ENCODE measurements around the gene GLIS2.
"Not testable (repeated sequence)": the region's sequence is repeated elsewhere in the genome, so short reads cannot be mapped to it uniquely, and the experiment has no call there.

Gene GLIS2

DNA sequence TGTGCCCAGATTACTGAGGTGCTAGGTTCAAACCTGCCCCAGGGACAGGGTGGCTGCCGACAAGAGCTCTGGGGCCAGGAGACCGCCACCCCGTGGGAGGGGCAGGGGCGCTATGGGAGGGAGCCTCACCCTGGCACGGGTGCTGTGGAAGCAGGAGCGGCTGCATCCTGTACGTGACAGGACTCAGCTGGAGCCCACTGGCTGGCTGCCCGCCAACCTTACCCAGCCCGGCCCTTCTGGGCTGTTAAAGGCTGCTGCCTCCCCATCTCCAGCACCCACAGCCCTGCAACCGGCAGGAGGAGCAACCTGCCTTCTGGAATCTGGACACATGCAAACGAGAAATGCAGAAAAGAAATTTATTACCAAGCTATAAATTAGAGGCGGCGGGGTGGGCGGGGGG is 24.0 kb downstream of the GLIS2 start:
- H3K27ac Mint-ChIP-seq: no peak overlapping the region
- H3K36me3 Mint-ChIP-seq: no peaks in the 10 kb centered on the region
- CTCF ChIA-PET: interaction anchor here (2.2 kb wide), 1 partner anchor 10 kb away, joined by 8 read pairs; no protein-coding TSS in a partner anchor
- no peaks in the 10 kb centered on the region for H3K9me3 Mint-ChIP-seq
- no peaks in the 10 kb centered on the region for H3K4me1 Mint-ChIP-seq
- no peak for DNase-seq
- H3K27me3 Mint-ChIP-seq: no peaks in the 10 kb centered on the region
- no peak overlapping the region for H3K4me3 Mint-ChIP-seq

DNA sequence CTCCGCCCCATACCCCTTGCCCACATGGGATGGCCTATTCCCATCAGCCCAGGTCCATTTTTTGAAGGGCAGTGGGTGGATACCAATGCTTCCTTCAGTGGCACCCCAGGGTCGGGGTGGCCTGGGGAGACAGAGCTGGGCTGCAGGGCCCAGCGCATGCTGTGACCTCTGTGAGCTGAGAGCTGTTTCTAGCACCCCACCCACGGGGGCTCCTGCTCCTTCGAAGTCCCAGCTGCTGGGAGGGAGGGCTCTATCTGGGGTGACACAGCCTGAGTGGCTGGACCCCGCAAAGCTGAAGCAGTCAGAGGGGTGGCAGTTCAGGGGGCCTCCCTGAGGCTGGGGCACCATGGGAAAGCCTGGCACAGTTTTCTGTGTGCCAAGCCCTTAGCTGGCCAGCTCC is 24.6 kb downstream of the GLIS2 start:
- Mint-ChIP-seq H3K27me3 (no peaks in the 10 kb centered on the region), H3K4me1 (no peaks in the 10 kb centered on the region), H3K9me3 (no peaks in the 10 kb centered on the region), H3K4me3 (no peak overlapping the region), H3K27ac (no peak overlapping the region), H3K36me3 (no peaks in the 10 kb centered on the region)
- CTCF ChIA-PET: interaction anchor here (1.3 to 2.9 kb wide), 3 partner anchors 11 to 62 kb away, joined by 4 to 9 read pairs (median 8); no protein-coding TSS in a partner anchor
- no peak for DNase-seq

DNA sequence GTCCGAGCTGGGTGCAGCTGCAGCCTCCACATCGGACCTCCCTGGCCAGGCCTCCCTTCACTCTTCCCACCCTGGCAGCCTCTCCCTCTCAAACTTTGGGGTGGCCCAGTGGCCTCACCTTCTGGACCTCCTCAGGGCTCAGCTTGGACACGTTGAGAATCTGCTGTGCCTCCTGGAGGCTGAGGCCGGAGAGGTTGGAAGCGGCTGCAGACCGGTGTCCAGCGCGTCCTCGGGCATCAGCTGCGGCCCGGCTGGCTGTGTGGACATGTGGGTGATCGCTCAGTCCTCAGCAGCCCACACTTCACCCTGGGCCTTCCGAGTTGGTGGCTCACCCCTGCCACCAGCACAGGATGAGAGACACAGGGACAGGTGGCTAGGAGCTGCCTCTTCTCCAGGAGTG is 25.4 kb downstream of the GLIS2 start:
- no peaks in the 10 kb centered on the region for H3K4me1 Mint-ChIP-seq
- no peak for DNase-seq
- H3K36me3 Mint-ChIP-seq: no peaks in the 10 kb centered on the region
- no peaks in the 10 kb centered on the region for H3K9me3 Mint-ChIP-seq
- H3K27me3 Mint-ChIP-seq: no peaks in the 10 kb centered on the region
- H3K27ac Mint-ChIP-seq: no peak overlapping the region
- CTCF ChIA-PET: interaction anchor here (1.3 to 2.9 kb wide), 5 partner anchors 8 to 61 kb away, joined by 3 to 9 read pairs (median 6); no protein-coding TSS in a partner anchor
- H3K4me3 Mint-ChIP-seq: no peak overlapping the region

DNA sequence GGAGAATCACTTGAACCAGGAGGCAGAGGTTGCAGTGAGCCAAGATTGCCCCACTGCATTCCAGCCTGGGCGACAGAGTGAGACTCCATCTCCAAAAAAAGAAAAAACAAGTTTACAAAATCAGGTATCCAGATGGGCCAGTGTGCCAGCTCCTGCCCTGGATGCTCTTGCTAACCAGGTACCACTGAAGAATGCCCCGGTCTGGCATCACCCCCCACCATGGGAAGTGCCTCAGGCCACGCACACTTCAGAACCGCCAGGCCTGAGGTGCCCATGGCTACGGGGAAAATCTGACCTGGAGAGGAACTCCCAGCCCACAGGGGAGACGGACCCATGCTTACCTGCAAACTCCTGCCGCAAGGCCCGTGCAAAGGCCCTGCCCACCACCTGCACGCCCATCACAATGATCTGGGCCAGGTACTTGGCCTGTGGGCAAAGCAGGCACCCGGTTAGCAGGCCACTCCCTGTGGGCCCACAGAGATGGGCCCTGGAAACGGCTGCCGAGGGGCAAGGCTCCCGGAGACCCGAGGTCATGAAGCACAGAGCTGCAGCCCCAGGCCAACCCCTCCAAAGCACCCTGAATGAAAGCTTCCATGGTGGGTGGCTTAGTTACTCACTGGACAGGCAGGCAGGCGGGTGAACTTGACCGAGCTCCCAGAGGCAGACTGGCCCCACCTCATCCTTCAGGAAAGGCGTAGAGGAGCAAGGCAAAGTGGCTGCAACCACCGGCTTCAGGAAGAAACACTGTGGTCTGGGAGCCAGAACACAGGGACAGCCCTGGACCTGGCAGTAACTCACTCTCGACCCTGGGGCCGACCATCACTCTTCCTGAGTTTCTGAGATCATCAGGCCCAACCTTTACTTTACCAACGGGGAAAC is 27.2 kb downstream of the GLIS2 start:
- CTCF ChIA-PET: interaction anchor here (0.7 to 2.9 kb wide), 2 partner anchors 15 to 37 kb away, joined by 3 to 9 read pairs; no protein-coding TSS in a partner anchor

DNA sequence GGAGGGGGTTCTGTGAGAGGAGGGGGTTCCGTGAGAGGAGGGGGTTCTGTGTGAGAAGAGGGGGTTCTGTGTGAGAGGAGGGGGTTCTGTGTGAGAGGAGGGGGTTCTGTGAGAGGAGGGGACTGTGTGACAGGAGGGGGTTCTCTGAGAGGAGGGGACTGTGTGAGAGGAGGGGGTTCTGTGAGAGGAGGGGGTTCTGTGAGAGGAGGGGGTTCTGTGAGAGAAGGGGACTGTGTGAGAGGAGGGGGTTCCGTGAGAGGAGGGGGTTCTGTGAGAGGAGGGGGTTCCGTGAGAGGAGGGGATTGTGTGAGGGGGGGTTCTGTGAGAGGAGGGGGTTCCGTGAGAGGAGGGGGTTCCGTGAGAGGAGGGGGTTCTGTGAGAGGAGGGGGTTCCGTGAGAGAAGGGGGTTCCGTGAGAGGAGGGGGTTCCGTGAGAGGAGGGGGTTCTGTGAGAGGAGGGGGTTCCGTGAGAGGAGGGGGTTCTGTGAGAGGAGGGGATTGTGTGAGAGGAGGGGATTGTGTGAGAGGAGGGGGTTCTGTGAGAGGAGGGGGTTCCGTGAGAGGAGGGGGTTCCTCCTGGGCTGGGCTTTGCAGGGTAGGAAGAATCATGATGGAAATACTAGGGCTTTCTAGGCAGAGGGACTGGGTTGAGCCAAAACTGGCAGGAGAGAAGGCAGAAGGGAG is 28.6 kb downstream of the GLIS2 start:
- H3K4me1 Mint-ChIP-seq, CTCF ChIA-PET, H3K27ac Mint-ChIP-seq, H3K27me3 Mint-ChIP-seq, H3K9me3 Mint-ChIP-seq, DNase-seq, H3K36me3 Mint-ChIP-seq, H3K4me3 Mint-ChIP-seq: not testable (repeated sequence)

More for the DNA sequence above, 27.2 kb downstream of the GLIS2 start:
- Mint-ChIP-seq H3K9me3 (no peaks in the 10 kb centered on the region), H3K4me3 (no peak overlapping the region), H3K27ac (peak overlapping the region; percentile 33), H3K27me3 (no peaks in the 10 kb centered on the region), H3K4me1 (peaks cover 3% of the 10 kb centered on the region), H3K36me3 (peaks cover under 1% of the 10 kb centered on the region)
- no peak for DNase-seq

DNA sequence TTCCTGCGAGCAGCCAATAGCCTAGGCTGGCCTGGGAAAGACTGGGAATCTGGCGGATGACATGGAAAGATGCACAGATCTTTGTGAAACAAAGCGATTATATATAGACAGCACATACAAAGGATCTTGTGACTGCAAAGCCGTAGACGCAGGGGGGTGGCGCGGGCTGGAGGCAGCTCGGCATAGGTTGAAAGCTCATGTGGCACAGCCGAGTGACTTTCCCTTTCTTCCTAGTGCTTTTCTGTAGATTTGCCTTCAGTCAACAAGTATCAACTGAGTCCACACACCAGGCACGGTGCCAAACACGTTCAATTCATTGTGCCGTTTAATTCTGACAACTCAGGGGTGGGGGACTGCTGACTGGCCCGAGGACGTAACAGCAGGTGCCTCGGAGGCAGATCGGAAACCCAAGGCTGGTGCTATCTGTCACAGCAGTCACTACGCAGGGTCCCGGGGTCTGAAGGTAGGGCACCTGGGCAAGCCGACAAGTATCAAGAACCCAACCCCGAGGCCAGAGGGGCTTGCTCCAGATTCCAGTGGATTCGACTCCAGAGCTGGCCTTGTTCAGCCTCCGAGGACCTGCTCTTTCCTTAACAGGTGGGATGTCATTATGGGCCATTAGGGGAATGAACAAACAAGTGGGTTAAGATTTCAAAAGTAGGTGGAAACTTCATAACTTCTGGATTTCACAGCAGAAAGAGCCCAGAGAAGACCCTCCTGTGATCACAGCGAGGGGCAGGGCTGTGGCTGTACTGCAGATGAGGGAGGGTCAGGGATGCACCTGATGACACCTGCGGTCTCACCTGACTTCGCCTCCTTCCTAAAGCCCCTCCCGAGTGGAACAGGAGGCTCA is 29.3 kb downstream of the GLIS2 start:
- no peak for DNase-seq
- peaks cover 5% of the 10 kb centered on the region for H3K36me3 Mint-ChIP-seq
- CTCF ChIA-PET: no interaction called here
- H3K27ac Mint-ChIP-seq: no peak overlapping the region
- H3K4me1 Mint-ChIP-seq: peaks cover 8% of the 10 kb centered on the region
- H3K9me3 Mint-ChIP-seq: no peaks in the 10 kb centered on the region
- no peak overlapping the region for H3K4me3 Mint-ChIP-seq
- no peaks in the 10 kb centered on the region for H3K27me3 Mint-ChIP-seq

DNA sequence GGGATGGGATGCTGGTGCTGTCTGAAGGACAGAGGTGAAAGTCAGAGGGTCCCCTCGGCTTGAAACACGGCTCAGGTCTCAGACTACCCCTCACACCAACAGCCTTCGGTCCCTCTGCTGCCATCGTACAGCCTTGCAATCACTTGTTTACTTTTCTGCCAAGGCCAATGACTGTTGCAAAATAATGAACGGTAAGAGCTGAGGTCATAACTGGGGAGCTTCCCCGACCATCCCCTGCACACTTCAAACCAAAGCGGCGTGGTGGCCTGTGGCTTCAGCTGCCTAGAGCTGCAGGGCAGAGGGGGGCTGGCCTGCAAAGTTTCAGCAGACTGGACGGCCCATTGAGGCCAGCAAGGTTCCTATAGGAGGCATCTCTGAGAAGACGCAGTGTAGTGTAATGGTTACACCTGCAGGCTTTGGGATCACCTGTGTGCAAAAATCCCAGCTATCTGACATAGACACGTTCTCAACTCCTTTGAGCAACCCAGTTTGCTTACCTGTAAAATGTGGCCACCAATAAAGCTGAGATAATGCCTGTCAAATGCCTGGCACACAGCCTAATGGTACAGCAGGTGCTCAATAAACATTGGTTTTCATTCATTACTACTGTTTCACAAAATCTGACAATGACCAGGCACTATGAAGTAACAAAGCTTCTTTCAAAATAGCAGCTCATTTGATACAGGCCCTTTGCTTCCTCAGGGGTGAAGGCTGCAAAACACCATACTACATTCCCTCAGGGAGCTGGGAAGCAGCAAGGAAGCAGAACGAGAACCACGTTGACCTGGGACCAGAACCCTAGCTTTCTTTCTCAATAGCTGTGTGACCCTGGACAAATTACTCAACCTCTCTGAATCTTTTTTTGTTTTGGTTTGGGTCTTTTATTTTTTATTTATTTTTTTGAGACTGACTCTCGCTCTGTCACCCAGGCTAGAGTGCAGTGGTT is 30.2 kb downstream of the GLIS2 start:
- Mint-ChIP-seq H3K4me1 (peaks cover 13% of the 10 kb centered on the region), H3K36me3 (peaks cover 5% of the 10 kb centered on the region), H3K27me3 (peaks cover 4% of the 10 kb centered on the region), H3K27ac (peak overlapping the region; percentile 11), H3K9me3 (no peaks in the 10 kb centered on the region), H3K4me3 (no peak overlapping the region)
- CTCF ChIA-PET: interaction anchor here (1.0 to 1.2 kb wide), 2 partner anchors 14 to 57 kb away, joined by 3 read pairs; no protein-coding TSS in a partner anchor
- DNase-seq: no peak

DNA sequence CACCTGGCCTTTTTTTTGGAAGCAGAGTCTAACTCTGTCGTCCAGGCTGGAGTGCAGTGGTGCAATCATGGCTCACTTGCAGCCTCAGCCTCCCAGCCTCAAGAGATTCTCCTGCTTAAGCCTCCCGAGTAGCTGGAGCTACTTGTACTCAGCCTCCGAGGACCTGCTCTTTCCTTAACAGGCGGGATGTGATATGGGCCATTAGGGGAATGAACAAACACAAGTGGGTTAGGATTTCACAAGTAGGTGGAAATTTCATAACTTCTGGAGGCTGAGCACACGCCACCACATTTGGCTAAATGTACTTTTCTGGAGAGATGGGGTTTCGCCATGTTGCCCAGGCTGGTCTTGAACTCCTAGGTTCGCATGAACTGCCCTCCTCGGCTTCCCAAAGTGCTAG is 31.1 kb downstream of the GLIS2 start:
- peaks cover 5% of the 10 kb centered on the region for H3K27me3 Mint-ChIP-seq
- H3K4me1 Mint-ChIP-seq: peaks cover 22% of the 10 kb centered on the region
- no peak for DNase-seq
- peaks cover 5% of the 10 kb centered on the region for H3K36me3 Mint-ChIP-seq
- H3K27ac Mint-ChIP-seq: no peak overlapping the region
- CTCF ChIA-PET: interaction anchor here (1.2 kb wide), 1 partner anchor 15 kb away, joined by 3 read pairs; no protein-coding TSS in a partner anchor
- H3K4me3 Mint-ChIP-seq: no peak overlapping the region
- H3K9me3 Mint-ChIP-seq: no peaks in the 10 kb centered on the region

DNA sequence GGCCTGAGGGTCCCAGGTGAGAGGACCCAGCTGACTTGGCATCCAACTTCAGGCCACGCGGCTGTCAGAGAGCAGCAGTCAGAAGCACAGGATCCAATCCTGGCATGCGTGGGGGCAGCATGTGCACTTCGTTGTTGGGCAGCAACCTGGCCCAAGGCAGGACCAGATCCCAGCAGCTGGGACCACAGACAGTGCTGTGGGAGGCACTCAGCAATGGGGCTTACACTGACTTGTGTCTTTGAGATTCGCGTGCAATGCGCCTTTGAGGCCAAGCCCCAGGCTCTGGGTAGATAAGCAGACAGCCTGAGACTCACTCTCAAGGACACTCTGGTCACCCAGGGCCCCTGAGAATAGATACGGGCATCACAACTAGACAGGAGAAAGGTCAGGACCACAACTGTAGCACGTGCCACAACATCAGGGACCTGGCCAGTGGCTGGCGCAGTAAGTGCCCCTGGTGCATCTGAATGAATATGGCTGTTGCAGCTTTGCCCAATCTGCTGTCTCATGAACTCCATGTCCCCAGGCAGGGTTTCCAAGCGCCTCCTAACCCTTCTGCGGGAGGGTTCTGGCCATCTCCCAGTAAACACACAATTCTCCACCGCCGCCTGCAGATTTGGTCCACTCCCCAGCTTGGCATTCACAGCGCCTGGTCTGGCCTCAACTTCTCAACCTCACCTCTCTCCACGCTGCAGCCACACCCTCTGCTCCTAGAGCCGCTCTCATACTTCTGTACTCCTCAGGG is 32.1 kb downstream of the GLIS2 start:
- H3K36me3 Mint-ChIP-seq: peaks cover 5% of the 10 kb centered on the region
- H3K4me3 Mint-ChIP-seq: no peak overlapping the region
- peak overlapping the region; percentile 79 for H3K27ac Mint-ChIP-seq
- CTCF ChIA-PET: no interaction called here
- H3K4me1 Mint-ChIP-seq: peaks cover 22% of the 10 kb centered on the region
- peaks cover 5% of the 10 kb centered on the region for H3K27me3 Mint-ChIP-seq
- DNase-seq: no peak
- no peaks in the 10 kb centered on the region for H3K9me3 Mint-ChIP-seq

DNA sequence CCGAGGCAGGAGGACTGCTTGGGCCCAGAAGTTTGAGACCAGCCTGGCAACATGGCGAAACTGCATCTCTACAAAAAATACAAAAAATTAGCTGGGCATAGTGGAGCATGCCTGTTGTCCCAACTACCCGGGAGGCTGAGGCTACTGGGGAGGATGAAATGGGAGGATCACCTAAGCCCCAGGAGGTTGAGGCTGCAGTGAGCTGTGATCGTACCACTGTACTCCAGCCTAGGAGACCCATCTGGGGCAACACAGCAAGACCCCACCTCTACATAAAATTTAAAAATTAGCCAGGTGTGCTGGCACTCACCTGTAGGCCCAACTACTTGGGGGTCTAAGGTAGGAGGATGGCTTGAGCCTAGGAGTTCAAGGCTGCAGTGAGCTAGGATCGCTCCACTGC is 33.5 kb downstream of the GLIS2 start:
- Mint-ChIP-seq H3K4me1 (peaks cover 22% of the 10 kb centered on the region), H3K4me3 (no peak overlapping the region), H3K27me3 (peaks cover 5% of the 10 kb centered on the region), H3K36me3 (peaks cover 12% of the 10 kb centered on the region), H3K27ac (no peak overlapping the region), H3K9me3 (no peaks in the 10 kb centered on the region)
- CTCF ChIA-PET: interaction anchor here (0.8 to 1.6 kb wide), 3 partner anchors 37 to 95 kb away, joined by 3 to 6 read pairs (median 4); no protein-coding TSS in a partner anchor
- DNase-seq: no peak

DNA sequence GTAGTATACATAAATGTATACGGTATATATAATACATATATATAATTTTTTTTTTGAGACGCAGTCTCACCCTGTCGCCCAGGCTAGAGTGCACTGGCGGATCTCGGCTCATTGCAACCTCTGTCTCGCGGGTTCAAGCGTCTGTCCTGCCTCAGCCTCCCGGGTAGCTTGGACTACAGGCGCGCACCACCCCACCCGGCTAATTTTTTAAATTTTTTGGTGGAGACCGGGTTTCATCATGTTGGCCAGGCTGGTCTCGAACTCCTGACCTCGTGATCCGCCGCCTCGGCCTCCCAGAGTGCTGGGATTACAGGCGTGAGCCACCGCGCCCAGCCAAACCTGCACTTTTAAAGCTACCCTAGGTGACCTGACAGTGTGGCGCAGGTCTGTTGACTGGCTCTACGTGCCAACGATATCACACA is 34.5 kb downstream of the GLIS2 start:
- Mint-ChIP-seq H3K4me3 (peak overlapping the region; percentile 89), H3K4me1 (peaks cover 22% of the 10 kb centered on the region), H3K27me3 (peaks cover 5% of the 10 kb centered on the region), H3K36me3 (peaks cover 19% of the 10 kb centered on the region), H3K27ac (peak overlapping the region; percentile 92), H3K9me3 (no peaks in the 10 kb centered on the region)
- DNase-seq: no peak
- CTCF ChIA-PET: interaction anchor here (0.8 to 1.6 kb wide), 3 partner anchors 38 to 96 kb away, joined by 3 to 6 read pairs (median 4); no protein-coding TSS in a partner anchor

Data from activated naive CD4-positive, alpha-beta T cell treated with anti-CD3 and anti-CD28 coated beads, Interleukin-2, amount 10 ng/mL, durations not matched to agents 7 days and 5 days (primary cell).